Hepatic stellate cell (primary cell): ENCODE results near the gene DCUN1D2.
"Not testable (repeated sequence)": the region's sequence is repeated elsewhere in the genome, so short reads cannot be mapped to it uniquely, and the experiment has no call there.

ENCODE experiments used
- DNase-seq: peaks from one replicate; pipeline ENCODE4 v3.0.0; 2011; ENCODE audit warnings: low spot score

Gene DCUN1D2

DNA sequence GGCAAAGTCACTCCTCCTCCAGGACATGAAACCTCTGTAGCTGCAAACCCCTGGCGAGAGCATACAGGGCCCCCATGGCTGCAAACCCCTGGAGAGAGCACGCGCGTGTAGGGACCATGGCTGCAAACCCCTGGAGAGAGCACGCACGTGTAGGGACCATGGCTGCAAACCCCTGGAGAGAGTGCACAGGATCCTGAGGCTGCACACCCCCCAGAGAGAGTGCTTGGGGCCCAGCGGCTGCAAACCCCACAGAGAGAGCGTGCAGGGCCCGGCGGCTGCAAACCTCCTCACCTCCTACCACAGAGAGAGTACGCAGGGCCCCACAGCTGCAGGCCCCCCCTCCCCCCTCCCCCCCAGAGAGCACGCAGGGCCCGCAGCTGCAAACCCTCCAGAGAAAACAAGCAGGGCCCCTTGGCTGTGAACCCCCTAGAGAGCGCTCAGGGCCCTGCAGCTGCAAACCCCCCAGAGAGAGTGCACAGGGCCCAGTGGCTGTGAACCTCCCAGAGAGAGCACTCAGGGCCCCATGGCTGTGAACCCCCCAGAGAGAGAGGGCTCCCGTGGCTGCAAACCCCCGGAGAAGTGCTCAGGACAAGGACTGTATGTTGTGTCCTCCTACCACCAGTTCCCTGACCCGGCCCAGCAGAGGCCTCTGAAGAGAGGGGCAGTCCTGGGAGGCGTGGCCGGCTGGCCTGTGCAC lies 44.6 kb downstream of the DCUN1D2 start:
- DNase-seq: no peak

DNA sequence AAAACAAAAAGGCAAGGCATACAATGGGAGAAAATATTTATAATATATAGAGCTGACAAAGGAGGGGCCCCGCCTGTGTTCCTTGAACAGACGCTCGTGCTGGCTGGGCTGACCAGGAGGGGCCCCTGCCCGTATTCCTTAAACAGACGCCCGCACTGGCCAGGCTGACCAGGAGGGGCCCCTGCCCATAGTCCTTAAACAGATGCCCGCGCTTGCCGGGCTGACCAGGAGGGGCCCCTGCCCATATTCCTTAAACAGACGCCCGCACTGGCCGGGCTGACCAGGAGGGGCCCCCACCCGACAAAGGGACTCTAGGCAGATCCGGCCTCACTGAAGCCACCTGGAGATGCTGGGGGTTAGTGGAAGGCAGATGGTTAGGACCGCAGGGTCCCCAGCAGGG lies 46.5 kb downstream of the DCUN1D2 start:
- DNase-seq: no peak

DNA sequence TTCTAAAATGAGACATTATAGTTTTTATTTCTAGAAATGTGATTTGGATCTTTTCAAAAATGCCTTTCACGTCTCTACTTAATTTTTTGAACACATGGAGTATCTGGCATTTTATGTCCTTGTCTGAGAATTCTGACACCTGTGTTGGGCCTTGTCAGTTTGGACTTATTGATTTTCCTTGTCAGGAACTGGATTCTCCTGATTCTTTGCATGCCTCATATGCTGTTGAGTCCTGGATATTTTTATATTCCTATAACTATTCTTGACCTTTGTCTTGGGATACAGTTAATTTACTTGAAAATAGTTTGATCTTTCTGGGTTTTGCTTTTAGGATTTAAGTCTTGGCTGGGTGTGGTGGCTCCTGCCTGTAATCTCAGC lies 47.5 kb downstream of the DCUN1D2 start:
- no peak for DNase-seq

DNA sequence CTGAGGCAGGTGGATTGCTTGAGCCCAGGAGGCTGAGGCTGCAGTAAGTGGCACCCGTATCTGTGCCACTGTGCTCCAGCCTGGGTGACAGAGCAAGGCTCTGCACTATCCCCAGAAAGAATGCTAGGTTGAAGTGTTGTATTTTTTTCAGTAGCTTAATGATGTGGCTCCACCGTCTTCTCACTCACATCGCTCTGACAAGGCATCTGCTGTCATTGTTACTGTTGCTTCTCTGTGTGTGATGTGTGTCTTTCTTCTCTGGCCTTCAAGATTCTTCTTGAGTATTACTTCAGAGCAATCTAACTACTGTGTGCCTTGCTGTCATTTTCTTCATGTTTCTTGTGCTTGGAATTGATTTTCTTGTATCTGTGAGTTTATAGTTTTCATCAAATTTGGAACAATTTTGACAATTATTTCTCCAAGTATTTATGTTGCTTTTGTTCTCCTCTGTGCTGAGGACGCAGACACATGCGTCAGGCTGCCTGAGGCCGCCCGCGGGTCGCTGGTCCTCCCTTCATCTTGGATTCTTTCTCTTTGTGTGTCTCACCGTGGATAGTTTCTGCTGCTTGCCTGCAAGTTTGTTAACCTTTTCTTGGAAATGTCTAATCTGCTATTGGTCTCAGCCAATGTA lies 48.0 kb downstream of the DCUN1D2 start:
- DNase-seq: no peak

DNA sequence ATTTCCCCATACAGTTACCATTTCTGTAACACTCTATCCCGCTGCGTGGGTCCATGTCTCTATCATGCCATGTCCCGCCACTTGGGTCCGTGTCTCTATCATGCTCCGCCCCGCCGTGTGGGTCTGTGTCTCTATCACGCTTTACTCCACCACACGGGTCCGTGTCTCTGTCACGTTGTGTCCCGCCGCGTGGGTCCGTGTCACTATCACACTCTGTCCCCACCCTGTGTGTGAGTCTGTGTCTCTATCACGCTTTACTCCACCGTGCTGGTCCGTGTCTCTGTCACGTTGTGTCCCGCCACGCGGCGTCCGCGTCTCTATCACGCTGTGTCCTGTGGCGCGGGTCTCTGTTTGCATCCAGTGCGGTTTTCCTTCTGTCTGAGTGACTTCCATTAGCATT lies 48.9 kb downstream of the DCUN1D2 start:
- no peak for DNase-seq

DNA sequence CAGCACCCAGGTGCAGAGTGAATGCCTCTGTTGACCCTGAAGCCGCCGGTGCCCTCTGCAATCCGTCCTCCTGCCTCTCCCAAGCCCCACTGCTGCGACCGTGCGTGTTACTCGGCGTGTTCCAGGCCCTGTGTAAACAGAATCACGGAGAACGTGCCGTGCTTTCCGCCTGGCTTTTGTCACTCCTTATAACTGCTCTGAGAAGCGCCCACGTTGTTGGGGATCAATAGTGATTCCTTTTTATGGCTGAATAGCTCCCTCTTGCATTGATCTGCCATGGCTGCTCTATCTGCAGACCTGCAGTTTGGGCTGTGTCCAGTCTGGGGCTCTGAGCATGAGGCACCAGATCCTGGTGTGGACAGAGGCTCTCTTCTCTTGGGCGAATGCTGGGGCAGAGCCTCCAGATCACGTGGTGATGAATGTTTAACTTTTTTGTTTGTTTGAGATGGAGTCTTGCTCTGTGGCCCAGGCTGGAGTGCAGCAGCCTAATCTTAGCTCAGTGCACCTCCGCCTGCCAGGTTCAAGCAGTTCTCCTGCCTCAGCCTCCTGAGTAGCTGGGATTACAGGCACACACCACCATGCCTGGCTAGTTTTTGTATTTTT lies 53.0 kb downstream of the DCUN1D2 start:
- DNase-seq: peak; percentile 62

DNA sequence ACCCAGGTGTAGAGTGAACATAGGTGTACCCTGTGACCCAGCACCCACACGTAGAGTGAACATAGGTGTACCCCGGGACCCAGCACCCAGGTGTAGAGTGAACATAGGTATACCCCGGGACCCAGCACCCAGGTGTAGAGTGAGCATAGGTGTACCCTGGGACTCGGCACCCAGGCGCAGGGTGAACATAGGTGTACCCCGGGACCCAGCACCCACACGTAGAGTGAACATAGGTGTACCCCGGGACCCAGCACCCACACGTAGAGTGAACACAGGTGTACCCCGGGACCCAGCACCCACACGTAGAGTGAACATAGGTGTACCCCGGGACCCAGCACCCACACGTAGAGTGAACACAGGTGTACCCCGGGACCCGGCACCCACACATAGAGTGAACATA lies 53.6 kb downstream of the DCUN1D2 start:
- not testable (repeated sequence) for DNase-seq

DNA sequence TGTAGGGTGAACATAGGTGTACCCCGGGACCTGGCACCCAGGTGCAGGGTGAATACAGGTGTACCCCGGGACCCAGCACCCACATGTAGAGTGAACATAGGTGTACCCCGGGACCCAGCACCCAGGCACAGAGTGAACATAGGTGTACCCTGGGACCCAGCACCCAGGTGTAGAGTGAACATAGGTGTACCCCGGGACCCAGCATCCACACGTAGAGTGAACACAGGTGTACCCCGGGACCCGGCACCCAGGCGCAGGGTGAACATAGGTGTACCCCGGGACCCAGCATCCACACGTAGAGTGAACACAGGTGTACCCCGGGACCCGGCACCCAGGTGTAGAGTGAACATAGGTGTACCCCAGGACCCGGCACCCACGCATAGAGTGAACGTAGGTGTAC lies 54.6 kb downstream of the DCUN1D2 start:
- DNase-seq: not testable (repeated sequence)

DNA sequence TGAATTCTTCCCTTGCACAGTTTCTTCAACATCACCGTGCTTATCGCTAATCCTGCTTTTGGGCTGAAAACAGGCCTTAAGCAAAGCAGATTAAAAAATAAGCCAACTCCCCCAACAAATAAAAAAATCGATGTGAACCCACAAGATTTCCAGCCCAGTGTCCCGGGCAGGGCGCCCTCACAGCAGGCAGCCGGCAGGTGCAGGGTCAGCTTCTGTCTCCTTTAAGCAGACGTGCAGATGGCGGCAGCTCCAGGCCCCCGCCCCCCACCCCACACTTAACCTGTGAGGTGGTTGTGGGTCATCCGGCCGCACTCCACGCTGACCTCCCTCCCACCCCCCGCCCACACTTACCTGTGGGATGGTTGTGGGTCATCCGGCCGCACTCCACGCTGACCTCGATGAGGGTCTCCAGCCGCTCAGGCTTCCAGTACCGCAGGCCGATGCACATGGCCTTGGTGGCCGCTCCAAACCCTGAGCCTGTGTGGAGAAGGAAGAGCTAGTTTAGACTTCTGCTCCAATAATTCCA lies 57.1 kb downstream of the DCUN1D2 start:
- DNase-seq: no peak

DNA sequence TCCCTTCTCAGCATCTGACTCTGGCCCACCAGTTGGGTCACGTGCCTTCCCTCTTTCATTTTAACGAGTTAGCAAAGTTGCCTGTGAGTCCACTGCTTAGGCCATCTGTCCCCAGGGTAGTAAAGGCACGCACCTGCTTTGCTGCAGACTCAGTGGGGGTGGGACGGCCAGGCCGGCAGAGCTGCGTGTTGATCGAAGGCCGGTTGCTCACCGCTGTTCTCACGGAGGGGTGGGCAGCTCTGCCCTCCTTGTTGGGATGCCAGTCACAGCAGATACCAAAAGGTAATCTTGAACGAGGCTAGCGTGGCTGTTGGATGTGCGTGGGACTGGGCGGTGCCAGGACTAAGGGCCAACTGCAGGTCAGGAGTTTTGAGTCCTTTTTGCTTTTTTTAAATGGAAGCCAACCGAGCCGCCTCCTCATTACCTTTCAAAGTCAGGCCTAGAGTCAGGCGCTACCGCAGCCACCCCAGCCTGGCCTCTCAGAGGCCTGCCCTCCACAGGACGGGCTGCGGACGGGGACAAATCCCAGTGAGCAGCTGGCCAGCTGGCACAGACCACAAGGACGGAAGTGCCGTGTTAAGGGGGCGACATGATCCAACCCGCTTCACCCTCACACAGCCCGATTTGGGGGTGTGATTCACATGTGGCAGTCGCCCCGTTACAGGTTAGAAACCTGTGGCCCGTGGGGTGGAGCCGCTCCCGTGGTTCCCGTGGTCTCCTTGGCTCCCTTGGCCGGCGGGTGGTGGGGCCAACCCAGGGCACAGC lies 57.8 kb downstream of the DCUN1D2 start:
- no peak for DNase-seq

DNA sequence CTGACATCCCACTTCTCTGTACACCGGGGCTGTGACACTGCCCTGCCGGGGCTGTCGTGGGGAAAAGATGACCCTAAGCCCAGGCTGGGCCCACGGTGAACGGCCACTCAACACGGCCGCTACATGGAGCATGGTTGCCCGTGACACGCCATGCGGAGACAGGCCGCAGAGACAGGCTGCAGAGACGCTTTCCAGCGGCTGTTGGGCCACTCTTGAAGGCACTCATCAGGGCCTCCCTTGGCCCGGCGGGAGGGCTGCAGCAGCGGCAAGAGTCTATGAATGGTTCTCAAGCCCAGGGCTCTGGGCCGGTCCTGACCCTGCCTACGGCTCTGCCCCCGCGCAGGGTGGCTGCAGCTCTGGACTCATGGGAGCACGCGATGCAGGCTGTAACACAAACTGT lies 59.3 kb downstream of the DCUN1D2 start:
- DNase-seq: no peak

DNA sequence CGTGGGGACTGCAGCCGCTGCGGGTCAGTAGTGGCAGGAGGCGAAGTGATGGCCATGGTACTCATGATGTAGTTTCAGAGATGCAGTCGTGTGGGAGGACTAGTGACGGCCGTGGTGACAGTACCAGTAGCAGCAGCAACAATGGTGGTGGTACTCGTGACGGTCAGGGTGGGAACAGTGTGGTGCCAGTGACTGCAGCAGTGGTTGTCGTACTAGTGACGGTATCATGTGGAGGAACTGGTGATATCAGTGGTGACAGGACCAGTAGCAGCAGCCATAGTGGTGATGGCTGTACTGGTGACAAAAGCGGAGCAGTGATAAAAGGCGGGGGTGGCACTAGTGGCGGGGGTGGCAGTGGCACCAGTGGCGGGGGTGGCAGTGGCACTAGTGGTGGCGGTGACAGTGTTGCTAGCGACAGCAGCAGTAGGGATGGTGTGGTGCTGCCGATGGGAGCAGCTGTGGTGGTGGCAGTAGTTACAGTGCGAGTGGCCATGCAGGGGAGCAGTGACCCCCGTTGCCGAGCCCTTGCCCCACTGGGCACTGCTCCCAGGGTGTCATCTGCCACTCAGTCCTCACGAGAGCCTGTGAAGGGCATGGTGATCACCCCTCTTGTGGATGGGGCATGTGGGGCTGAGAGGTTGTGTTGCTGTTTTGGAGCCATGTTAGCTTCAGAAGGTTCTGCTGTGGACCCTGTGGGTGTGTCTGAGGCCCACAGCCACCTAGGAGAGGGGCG lies 60.0 kb downstream of the DCUN1D2 start:
- no peak for DNase-seq

DNA sequence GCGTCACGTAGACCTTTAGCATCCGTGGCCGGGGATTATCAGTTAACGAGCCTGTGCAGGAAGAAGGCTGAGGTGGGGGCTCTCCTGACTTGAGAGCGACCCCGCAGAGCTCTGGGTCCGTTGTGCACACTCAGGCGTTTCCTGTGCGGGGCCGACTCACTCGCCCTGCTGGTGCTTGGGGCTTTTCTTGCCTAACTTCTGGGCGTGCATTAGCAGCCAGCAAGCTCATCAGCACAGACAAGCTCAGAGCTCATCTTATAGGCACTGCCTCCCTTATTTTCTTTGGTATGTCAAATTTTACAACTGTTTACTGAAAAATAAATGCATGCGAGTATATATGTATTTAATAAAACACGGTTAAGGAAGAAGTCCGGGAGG lies 60.9 kb downstream of the DCUN1D2 start:
- DNase-seq: no peak

DNA sequence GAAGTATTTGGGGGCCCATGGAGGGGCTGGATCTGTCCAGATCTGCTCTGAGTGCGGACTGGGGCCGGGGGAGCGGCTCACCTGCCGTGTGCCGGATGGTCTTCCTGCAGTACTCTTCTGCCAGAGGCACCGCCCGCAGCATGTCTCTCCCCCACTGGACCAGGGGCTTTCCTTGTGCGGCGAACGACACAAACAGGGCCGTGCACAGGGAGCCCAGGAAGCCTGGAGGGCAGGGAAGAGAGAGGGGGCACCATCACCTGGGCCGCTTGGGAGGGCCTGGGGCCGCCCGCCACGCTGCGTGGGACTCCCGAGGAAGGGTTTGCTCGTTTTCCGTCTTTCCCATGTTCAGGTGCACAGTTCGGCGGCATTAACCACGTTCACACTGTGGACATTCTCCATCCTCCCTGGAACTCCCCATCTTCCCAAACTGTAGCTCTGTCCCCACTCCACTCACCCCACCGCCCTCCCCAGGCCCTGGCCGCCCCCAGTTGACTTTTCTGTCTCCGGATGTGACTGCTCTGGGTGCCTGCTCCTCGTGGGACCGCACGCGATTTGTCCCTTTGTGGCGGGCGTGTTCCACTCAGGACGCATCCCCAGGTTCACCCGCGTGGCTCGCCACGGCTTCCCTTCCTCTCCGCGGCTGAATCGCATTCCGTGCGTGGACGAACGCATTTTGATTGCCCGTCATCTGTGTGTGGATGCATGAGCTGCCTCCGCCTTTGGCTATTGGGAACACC lies 61.5 kb downstream of the DCUN1D2 start:
- DNase-seq: no peak

DNA sequence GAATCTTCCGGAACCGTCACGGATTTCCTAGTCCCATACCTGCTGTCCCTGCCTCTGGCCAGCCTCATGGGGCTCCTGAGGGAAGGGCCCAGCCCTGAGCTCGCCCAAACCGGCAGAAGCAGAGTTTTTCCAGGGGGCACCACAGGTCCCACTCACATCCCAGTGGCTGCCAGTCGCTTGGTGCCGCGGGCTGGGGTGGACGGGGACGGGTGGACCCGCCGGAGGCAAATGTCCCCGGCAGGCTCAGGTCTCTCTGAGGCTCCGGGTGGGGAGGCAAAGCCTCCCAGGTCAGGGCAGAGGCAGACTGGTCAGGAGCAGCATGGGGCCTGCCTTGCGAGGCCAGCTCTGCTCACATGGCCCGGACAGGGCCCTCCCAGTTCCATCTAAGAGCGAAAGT lies 62.0 kb downstream of the DCUN1D2 start:
- no peak for DNase-seq

DNA sequence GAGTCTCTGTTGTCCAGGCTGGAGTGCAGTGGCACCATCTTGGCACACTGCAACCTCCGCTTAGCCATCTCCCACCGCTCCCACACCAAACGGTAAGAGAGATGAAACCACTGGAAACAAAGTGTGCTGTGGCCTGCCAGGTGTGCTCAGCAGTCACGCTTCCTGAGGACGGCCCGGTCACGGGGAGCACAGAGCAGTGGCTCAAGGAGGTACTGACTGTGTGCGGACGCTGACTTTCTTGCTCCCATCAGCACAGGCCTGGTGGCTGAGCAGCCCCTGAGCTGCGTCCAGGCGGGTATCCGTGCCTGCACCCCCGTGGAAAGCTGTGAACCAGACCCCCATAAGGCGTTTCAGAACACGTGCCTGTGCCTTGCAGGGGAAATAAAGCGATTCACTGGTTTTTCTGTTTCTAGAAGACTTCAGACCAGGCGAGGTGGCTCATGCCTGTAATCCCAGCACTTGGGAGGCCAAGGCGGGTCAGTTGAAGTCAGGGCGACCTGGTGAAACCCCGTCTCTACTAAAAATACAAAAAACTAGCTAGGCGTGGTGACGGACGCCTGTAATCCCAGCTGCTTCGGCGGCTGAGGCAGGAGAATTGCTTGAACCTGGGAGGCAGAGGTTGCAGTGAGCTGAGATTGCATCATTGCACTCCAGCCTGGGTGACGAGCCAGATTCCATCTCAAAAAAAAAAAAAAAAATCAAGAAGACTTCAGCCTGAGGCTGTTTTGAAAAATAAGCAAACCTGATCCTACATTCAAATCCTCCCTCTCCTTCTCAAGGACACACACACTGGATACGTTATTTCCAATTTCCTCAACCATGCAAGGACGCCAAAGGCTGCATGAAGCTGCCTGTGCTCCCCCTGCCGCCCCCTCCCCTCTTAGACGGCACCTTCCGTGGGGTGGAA lies 62.7 kb downstream of the DCUN1D2 start:
- DNase-seq: no peak

DNA sequence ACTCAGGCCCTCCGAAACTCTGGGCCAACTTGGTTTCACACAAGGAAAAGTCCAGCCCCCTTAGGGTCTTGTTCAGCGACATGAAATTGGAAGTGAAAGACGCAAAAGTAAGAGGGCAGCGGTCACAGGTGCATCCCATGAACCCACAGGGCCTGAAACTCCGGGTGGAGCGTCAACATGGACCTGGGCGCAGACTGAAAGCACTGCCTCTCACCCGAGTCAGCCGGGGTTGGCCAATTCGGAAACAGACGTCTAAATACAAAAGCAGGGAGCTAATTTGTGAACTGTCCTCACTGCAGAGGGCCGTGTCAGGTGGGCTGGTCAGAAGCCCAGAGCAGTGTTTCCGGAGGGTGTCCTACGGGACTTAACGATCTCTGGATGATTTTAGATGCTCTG lies 63.9 kb downstream of the DCUN1D2 start:
- DNase-seq: no peak

DNA sequence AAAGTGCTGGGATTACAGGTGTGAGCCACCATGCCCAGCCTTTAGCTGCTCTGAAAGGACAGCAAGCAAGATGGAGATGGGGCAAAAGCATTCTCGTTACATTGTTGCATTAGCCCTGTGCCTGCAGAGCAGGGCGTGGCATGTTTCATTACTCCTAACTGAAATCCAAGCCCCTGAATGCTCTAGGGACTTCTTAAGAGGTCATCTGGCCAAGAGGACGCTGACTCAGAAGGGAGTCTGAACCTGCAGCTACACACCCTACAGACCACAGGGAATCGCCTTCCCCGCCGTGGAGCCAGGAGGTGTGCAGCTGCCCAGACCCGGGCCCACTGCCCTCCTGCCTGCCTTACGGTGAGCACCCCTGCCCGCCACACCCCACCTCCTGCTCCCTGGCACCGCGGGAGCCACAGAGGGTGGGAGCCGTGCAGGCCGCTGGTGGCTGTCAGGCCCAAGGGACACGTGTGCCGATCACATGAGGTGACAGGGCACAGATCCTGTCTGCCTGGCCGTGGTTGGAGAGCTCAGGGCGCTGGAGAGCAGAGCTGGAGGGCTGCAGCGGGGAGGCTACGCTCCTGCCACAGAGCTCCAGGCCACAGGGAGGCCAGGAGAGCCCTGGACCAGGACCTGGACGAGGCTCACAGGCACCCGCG lies 64.4 kb downstream of the DCUN1D2 start:
- no peak for DNase-seq

DNA sequence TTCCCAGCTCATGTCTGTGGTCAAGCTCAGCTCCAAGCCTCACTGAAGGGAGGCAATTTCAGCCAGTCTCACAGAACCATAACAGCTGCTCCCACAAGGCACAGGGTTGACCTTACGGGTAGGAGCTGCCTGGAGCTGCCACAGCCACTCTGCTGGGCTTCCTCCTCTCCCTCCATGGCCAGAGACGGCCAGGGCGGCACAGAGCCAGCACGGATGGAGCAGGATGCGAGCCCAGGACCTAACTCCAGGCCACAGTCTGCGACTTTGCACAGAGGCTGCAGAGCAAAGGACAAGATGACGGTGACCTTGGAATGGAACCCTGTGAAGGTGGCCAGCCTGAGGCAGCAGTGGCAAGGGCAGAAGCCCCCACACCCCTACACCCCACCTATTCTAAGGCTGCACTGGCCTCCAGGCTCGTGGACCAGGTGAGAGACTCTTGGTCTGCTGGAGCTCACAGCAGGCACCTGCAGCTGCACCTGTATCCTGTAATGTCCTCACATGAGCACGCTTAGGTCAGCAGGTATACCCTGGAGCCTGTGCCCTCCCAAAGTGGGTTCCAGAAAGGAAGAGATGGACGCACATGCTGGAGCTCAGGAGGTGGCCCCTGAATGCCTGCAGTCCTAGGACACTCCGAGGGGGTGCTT lies 66.9 kb downstream of the DCUN1D2 start:
- DNase-seq: no peak
